ENCODE measurements around the gene MPHOSPH9. TPM values are rescaled to one million over a fixed set of nuclear protein-coding genes. Genes with fewer than 3 reads are reported as not detected.

MPHOSPH9 gene
- total and polyA plus RNA-seq, 4 donors, result 4.9 to 51.0 (median 32.7) TPM

DNA sequence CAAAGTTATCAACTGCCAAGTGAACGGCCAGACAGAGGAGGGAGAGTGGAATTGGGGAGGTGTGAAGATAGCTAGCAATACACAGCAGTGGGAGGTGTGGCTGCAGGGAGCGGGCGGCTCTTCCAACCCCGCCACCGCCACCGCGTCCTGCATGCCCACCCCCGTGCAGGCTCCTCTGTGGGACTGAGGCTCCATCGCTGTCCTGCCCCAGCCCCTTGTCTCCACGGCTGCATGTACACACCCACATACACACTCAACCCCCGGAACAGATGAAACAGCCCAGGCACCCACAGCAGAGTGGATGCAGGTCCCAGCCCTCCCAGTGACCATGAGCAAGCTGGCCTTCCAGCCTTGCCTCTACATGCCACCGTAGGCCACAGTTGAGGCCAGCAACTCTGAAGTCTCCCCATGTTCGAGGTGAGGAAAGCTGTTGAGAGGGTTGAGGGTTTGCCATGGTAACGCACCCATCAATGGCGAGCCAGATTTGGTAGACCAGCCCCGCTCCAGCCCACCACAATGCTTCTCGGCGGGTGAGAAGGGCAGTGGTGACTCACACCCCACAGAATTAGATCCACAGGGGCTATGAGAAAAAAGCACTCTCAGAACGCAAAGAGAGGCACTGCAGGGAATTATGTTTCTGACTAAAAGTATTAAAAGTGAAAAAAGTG lies 121.3 kb downstream of the MPHOSPH9 start (continued):
- TF ChIP-seq EGR1 (IDR thresholded peaks at IDR 0.05; ENCODE audit: low read depth in 2 of 2) (no peak), TAF1 (conservative IDR thresholded peaks at IDR 0.05) (no peak), GABPA (IDR thresholded peaks at IDR 0.05 in 1 of 2, conservative IDR thresholded peaks at IDR 0.05 in 1 of 2) (no peak), NR2F2 (IDR thresholded peaks at IDR 0.05) (no peak), RAD21 (IDR thresholded peaks at IDR 0.05) (no peak), HNF4A (conservative IDR thresholded peaks at IDR 0.05) (no peak), JUND (IDR thresholded peaks at IDR 0.05) (no peak)
- TF ChIP-seq, protein P1, sequence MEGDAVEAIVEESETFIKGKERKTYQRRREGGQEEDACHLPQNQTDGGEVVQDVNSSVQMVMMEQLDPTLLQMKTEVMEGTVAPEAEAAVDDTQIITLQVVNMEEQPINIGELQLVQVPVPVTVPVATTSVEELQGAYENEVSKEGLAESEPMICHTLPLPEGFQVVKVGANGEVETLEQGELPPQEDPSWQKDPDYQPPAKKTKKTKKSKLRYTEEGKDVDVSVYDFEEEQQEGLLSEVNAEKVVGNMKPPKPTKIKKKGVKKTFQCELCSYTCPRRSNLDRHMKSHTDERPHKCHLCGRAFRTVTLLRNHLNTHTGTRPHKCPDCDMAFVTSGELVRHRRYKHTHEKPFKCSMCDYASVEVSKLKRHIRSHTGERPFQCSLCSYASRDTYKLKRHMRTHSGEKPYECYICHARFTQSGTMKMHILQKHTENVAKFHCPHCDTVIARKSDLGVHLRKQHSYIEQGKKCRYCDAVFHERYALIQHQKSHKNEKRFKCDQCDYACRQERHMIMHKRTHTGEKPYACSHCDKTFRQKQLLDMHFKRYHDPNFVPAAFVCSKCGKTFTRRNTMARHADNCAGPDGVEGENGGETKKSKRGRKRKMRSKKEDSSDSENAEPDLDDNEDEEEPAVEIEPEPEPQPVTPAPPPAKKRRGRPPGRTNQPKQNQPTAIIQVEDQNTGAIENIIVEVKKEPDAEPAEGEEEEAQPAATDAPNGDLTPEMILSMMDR (IDR thresholded peaks at IDR 0.05; ENCODE audit: low read depth, low read length, missing input control), result no peak

DNA sequence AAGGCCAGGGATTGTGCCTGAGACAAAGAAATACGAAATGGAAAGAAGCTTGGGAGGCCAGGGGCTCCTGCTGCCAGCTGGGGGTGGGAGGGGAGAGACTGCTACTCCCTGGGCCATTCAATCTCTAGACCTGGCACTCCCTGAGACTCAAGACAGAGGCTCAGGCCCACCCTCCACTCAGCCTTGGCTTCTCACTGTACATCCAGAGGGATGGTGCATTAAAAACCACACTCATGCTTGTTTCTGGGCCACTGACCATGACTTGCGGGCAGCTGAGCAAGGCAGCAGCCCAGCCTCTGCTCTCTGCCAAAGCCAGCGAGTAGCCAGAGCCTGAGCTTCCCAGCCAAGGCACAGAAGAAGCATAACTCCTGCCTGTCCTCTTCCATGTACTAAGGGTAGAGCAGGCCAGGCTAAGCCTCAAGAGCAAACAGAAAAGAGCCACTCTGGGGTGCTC lies 123.6 kb downstream of the MPHOSPH9 start:
- 42% methylated on average over 3 of the region's 3 CpGs for WGBS
- Histone ChIP-seq H3K27ac (ENCODE audit: low read depth in 1 of 2, low read length in 2 of 2) (peak overlapping the region; percentile 15 to 74), H3K4me3 (ENCODE audit: low read depth in 1 of 3, low read length in 3 of 3) (peak overlapping the region in 1 of 3 donors; percentile 7), H3K27me3 (ENCODE audit: control insufficient read depth in 4 of 4, insufficient read depth in 4 of 4, low read length in 3 of 4) (no peaks in the 10 kb centered on the region), H3K9me3 (ENCODE audit: control insufficient read depth in 4 of 4, low read length in 3 of 4) (no peaks in the 10 kb centered on the region), H3K36me3 (ENCODE audit: control insufficient read depth in 4 of 4, insufficient read depth in 3 of 4, low read depth in 1 of 4, low read length in 3 of 4) (peaks cover 0 to 3% (median 0%) of the 10 kb centered on the region in 4 donors), H3K9ac (ENCODE audit: low read depth in 1 of 2, low read length in 2 of 2) (no peak overlapping the region), H3K4me1 (ENCODE audit: control insufficient read depth in 4 of 4, insufficient read depth in 4 of 4, low read length in 3 of 4) (peaks cover 9 to 57% (median 50%) of the 10 kb centered on the region in 4 donors)
- no peak for DNase-seq (ENCODE audit: low spot score)
- TF ChIP-seq HNF4A (conservative IDR thresholded peaks at IDR 0.05) (no peak), RAD21 (IDR thresholded peaks at IDR 0.05) (peak in 1 of 2 donors; percentile 53)

DNA sequence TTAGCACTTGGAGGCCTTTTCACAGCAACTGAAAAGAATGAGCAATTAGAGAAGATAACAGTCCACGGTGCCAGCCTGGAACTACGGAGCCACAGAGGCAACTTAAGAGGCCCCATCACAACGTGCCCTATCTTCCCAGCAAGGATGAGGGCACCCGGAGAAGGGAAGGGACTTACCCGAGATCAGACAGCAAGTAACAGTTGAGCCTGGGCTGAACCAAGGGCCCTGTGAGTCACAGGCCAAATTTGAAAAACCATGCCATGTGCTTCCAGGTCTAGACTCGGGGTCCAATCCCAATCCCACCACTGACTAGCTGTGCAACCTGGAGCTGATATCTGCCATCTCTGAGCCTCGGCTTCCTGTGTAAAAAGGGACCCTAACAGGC lies 124.3 kb downstream of the MPHOSPH9 start:
- Histone ChIP-seq H3K4me1 (ENCODE audit: control insufficient read depth in 4 of 4, insufficient read depth in 4 of 4, low read length in 3 of 4) (peaks cover 9 to 54% (median 48%) of the 10 kb centered on the region in 4 donors), H3K27ac (ENCODE audit: low read depth in 1 of 2, low read length in 2 of 2) (peak overlapping the region; percentile 15 to 74), H3K9ac (ENCODE audit: low read depth in 1 of 2, low read length in 2 of 2) (no peak overlapping the region), H3K36me3 (ENCODE audit: control insufficient read depth in 4 of 4, insufficient read depth in 3 of 4, low read depth in 1 of 4, low read length in 3 of 4) (peaks cover 0 to 3% (median 0%) of the 10 kb centered on the region in 4 donors), H3K9me3 (ENCODE audit: control insufficient read depth in 4 of 4, low read length in 3 of 4) (no peaks in the 10 kb centered on the region), H3K27me3 (ENCODE audit: control insufficient read depth in 4 of 4, insufficient read depth in 4 of 4, low read length in 3 of 4) (no peaks in the 10 kb centered on the region), H3K4me3 (ENCODE audit: low read depth in 1 of 3, low read length in 3 of 3) (no peak overlapping the region)
- WGBS, result 89% methylated on average over 7 of the region's 7 CpGs
- DNase-seq (ENCODE audit: low spot score), result no peak
- TF ChIP-seq EGR1 (IDR thresholded peaks at IDR 0.05; ENCODE audit: low read depth in 2 of 2), result no peak
- TF ChIP-seq, protein P2, sequence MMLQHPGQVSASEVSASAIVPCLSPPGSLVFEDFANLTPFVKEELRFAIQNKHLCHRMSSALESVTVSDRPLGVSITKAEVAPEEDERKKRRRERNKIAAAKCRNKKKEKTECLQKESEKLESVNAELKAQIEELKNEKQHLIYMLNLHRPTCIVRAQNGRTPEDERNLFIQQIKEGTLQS (IDR thresholded peaks at IDR 0.05), result no peak
- no peak for TF ChIP-seq HNF4A (conservative IDR thresholded peaks at IDR 0.05)
- TF ChIP-seq ZBTB33 (IDR thresholded peaks at IDR 0.05), result no peak

All from liver (tissue), 9 donors.